ENCODE measurements around the gene PKNOX1.
"Not testable (repeated sequence)": the region's sequence is repeated elsewhere in the genome, so short reads cannot be mapped to it uniquely, and the experiment has no call there.

DNA sequence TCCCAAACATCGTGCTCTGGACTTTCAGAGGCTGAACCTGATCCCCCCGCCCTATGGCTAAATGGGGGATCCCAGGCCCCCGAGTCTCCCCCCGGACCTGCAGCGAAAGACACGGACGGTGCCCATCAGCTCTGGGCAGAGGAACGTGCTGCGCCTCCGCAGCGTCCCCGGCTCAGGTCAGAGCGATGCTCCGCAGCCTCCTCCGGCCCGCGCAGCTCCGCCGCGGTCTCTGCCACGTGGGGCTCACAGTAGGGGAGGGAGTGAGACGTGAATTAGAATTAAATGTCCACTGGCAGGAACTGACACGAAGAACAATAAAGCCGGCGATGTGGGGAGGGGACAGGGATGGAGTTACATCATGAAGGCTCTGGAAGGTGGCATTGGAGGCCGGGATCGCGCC, 102.3 kb downstream of the PKNOX1 start:
- TF ChIP-seq, protein P1, sequence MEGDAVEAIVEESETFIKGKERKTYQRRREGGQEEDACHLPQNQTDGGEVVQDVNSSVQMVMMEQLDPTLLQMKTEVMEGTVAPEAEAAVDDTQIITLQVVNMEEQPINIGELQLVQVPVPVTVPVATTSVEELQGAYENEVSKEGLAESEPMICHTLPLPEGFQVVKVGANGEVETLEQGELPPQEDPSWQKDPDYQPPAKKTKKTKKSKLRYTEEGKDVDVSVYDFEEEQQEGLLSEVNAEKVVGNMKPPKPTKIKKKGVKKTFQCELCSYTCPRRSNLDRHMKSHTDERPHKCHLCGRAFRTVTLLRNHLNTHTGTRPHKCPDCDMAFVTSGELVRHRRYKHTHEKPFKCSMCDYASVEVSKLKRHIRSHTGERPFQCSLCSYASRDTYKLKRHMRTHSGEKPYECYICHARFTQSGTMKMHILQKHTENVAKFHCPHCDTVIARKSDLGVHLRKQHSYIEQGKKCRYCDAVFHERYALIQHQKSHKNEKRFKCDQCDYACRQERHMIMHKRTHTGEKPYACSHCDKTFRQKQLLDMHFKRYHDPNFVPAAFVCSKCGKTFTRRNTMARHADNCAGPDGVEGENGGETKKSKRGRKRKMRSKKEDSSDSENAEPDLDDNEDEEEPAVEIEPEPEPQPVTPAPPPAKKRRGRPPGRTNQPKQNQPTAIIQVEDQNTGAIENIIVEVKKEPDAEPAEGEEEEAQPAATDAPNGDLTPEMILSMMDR (IDR thresholded peaks at IDR 0.05), result not testable (repeated sequence)
- TF ChIP-seq POLR2A (IDR thresholded peaks at IDR 0.05), result not testable (repeated sequence)
